HG03575 (cell line): ENCODE data around the gene LRIG2.
"Not testable (repeated sequence)": the region's sequence is repeated elsewhere in the genome, so short reads cannot be mapped to it uniquely, and the experiment has no call there.

Source experiments
- ATAC-seq: cut with Tn5 transposase; IDR thresholded peaks from one replicate; pipeline ENCODE4 v1.9.1; 2021; ENCODE audit not compliant: unreplicated experiment, insufficient number of reproducible peaks, low FRiP score; ENCODE audit errors: extremely low read depth

The LRIG2 gene

GRCh38 chr1:113057006-113057405, 16.0 kb upstream of the LRIG2 start:
- no peak for ATAC-seq

DNA sequence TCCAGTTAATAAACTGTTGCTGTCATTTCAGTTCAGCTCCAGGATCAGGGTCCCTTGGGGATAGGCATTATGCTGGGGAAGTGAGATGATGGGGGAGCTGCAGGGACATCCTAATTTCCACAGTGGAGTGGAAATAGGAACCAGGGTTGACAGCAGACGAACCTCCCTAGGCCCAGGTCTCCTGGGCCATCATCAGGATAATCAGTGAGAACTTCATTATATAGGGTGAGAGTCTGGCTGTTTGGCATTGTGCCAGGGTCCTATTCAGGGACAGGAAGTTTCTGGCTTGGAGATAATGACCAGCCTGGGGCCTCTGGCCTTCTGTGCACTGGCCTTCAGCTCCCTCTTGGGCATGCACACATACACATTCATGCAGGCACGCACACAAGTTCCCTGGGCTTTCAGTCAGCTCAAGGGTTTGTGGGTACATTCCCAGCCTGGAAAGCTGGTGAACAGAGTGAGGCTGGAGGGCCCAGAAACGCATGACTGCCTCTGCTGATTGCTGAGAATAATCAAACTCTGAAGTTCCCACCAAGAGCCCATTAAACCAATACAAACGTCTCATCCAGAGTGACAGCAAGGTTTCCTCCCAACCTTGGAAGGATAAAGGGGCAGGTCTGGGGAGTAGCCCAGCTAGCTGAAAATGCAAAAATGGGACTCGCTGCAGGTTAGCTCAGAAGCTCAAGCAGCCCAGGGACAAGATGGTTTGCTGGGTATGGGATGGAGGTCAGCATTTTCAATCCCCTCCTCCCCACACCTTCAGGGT, 13.9 kb upstream of the LRIG2 start:
- ATAC-seq = no peak

DNA sequence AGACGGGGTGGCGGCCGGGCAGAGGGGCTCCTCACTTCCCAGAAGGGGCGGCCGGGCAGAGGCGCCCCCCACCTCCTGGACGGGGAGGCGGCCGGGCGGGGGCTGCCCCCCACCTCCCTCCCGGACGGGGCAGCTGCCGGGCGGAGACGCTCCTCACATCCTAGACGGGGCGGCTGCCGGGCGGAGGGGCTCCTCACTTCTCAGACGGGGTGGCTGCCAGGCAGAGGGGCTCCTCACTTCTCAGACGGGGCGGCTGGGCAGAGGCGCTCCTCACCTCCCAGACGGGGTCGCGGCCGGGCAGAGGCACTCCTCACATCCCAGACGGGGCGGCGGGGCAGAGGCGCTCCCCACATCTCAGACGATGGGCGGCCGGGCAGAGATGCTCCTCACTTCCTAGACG, 9.5 kb upstream of the LRIG2 start:
- not testable (repeated sequence) for ATAC-seq

DNA sequence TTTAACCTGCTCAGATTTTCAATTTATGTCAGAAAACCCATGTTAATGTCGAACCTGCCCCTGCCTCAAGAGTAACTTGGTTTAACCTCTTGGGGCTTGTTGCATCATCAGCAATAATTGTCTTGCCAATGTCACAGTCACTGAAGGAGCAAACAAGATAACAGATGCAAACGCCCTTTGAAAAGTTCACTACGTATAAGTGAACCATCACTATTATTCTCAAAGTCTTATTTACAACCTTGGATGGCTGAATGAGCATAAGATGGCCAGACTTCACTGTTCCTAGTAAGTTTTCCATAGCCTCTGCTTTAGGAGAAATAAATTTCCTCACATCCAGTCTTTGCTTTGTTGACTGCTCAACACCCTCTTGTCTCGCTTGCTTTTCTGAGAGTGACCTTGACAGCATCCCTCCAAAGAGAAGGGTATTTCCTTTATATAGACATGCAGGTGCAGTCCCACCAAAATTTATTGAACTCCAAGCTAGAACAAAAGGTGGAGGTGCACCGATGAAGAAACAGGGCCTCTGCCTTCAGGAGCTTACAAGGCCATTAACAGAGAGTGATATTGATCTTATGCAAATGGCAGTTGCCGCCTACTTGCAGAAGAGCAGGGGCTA, 749 bp upstream of the LRIG2 start:
- no peak for ATAC-seq

- ATAC-seq = peak; percentile 4
These were observed 517 bp downstream of the LRIG2 start for GRCh38 chr1:113073479-113073950.

DNA sequence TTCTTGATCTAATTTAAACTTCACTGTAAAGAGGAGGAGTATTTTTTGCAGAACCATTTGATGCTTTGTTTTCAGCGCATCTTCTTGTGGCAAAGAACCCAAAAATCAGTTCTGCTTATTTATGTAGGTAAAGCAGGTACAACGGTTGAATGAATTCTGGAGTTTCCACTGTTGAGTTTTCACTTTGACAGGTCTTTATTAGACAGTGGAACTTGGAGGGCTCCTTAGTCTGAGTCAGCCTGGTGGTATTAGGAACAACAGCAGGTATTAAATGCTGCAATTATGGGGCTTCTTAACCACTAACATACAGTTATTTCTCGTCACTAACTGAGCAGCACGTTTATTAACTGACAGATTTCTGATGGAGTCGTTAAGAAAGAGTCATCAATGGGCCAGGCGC, 1.2 kb downstream of the LRIG2 start:
- ATAC-seq = no peak

GRCh38 chr1:113077978-113078377, 5.0 kb downstream of the LRIG2 start:
- not testable (repeated sequence) for ATAC-seq

DNA sequence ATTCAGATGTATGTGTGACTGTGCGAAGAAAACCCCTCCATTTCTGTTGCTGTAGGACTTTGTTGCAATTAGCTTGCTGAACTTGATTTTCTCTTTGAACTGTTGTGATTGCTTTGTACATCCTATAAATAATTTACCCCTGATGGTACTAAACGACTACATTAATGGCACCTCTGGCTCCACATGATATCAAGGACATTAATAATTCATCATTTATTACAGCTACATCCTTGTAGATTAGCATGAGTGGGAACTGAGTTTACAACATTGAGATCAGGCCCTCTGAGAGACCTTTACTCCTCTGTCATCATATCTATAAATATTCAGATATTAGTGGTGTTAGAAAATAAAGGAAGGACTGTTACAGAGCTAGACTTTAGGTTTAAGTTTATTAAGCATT, 13.5 kb downstream of the LRIG2 start:
- ATAC-seq = no peak

DNA sequence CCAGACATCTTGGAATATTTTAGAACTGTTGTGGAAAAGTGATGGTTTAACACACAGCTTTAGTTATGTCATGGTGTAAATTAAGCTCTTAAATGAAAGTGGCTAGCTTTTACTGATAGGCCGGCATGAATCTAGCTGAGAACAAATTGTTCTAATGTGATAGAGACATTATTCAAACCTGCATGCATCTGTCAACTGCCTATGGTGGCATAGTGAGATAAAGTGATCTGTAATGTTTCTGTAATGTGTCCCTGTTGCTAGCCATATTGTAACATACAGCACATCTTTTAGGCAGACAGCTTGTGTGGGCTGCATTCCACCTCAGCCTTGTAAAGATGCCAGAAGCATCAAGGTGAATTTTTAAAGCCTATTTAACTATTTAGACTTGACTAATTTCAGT, 16.0 kb downstream of the LRIG2 start:
- ATAC-seq = no peak

- ATAC-seq = no peak
These were observed 17.1 kb downstream of the LRIG2 start for GRCh38 chr1:113090051-113090450.

DNA sequence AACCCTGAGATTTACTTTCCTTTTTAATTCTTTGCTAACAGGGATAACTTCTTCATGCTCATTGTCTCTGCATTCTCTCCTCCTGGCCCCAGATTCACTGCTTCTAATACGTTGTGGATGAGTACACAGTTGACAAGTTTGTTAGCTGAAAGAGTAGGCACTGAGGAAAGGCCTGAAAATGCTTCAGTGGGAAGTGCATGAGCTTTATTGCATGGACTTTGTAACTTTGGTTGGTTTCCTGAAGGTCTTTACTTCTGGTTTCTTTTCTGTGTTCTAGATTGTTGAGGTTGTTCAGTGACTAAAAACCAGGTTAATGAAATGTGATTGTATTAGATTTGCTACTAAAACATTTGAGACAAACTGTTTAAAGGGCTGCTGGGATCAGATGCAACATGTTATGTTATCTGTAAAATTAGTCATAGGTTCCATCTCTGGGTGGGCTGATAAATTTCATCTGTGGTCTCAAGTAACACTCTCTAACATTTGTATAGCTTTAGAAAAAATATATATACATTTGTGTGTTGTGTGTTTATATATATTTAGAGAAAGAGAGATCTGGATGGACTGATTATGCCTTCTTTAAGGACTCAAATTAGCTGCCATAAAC, 19.1 kb downstream of the LRIG2 start:
- ATAC-seq = no peak

GRCh38 chr1:113094506-113094905, 21.5 kb downstream of the LRIG2 start:
- no peak for ATAC-seq

DNA sequence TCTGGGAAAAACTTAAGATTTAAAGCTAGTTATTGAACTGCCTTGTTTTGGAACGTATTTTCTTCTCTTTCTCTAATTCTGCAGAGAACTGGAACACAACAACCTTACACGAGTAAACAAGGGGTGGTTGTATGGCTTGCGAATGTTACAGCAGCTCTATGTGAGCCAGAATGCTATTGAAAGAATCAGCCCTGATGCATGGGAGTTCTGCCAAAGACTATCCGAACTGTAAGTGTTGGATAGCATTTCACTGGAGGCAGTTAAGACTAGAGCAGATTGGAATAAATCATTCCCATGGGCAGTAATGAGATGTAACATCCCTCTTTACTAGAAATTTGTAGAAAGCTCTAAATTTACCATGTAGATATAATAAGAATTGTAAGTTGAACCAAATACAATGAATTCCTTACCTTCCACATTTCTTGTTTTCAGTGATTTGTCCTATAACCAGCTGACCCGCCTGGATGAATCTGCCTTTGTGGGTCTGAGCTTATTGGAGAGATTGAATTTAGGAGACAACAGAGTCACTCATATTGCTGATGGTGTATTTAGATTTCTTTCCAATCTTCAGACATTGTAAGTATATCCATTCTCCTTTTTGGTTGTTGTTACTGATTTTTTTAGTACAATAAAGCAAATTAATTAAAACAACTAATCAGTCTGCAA, 22.9 kb downstream of the LRIG2 start:
- no peak for ATAC-seq

GRCh38 chr1:113096493-113096892, 23.5 kb downstream of the LRIG2 start:
- ATAC-seq = no peak

GRCh38 chr1:113101588-113101987, 28.6 kb downstream of the LRIG2 start:
- ATAC-seq = no peak

DNA sequence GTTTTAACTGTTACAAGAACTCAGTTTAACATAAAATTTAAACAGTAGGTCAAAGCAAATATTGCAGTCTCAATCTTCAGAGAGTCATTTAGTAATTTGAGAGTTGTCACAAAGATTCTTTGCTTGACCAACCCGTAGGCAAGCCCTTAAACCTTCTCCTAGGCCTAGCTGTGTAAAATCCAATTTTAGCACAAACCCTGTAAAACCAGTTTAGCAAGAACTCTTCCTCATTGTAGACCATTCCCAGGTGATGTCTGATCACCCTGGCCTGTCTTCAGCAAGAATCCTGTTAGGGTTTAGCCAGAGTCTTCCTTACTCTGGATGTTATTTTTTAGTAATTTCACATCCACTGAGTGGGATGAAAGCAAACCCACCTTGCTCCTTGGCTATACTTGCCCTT, 30.1 kb downstream of the LRIG2 start:
- ATAC-seq = no peak

DNA sequence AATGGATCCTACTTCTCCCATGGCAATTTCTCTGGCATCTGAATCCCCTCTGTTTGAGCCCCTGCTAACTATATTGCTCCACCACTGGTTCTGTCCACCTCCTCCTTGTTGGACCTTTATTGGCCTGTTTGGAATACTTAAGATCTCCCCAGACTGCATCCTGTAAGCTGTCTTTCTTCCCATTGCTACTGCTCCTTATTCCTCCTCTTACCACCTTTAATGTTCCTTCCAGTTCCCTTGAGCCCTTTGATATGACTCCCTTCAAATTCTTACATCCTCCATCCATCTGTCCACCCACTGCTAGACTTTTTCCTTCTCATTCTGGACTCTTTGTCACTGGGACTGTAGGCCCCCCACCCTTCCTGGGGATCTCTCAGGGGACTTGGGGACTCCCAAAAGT, 31.0 kb downstream of the LRIG2 start:
- no peak for ATAC-seq

- ATAC-seq = no peak
These were observed 33.9 kb downstream of the LRIG2 start for GRCh38 chr1:113106910-113107309.

DNA sequence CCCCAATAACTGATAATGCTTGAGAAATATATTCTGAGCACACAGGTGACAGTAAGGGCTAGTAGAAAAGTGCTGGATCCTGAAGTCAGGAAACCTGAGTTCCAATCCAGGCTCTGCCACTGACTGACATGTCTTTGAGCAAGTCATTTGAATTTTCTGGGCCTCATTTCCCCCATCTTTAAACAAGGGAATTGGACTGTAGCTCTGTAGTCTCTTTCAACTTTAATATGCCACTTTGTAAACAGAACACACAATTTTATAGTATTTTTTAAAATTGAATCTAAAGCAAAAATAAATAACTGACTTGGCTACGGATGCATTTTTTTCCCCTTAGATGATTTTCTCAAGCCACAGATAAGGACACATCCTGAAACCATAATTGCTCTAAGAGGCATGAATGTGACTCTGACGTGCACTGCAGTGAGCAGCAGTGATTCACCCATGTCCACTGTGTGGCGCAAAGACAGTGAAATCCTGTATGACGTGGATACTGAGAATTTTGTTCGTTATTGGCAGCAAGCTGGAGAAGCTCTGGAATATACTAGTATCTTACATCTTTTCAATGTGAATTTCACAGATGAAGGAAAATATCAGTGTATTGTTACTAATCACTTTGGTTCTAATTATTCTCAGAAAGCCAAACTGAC, 37.0 kb downstream of the LRIG2 start:
- ATAC-seq = no peak
